ENCODE measurements around the gene TAC3.
A peak's percentile ranks its signal among the peaks of the same experiment; 100 is the strongest.
"Not testable (repeated sequence)": the region's sequence is repeated elsewhere in the genome, so short reads cannot be mapped to it uniquely, and the experiment has no call there.

TAC3 gene

GRCh38 chr12:57004651-57005050 is 11.7 kb downstream of the TAC3 start:
- DNase-seq (ENCODE audit: low spot score), result no peak

GRCh38 chr12:57003395-57003794 is 12.9 kb downstream of the TAC3 start:
- DNase-seq (ENCODE audit: low spot score), result no peak

- peak; percentile 82 for DNase-seq (ENCODE audit: low spot score)
Measured at GRCh38 chr12:57001448-57001906, 14.9 kb downstream of the TAC3 start.

- DNase-seq (ENCODE audit: low spot score), result no peak
Measured at GRCh38 chr12:57000393-57000792, 15.9 kb downstream of the TAC3 start.

- no peak for DNase-seq (ENCODE audit: low spot score)
Measured at GRCh38 chr12:56999456-56999855, 16.9 kb downstream of the TAC3 start.

- DNase-seq (ENCODE audit: low spot score), result no peak
Measured at GRCh38 chr12:56998981-56999380, 17.3 kb downstream of the TAC3 start.

GRCh38 chr12:56998316-56998715 is 18.0 kb downstream of the TAC3 start:
- DNase-seq (ENCODE audit: low spot score), result no peak

GRCh38 chr12:56996793-56997545 is 19.4 kb downstream of the TAC3 start:
- no peak for DNase-seq (ENCODE audit: low spot score)

- DNase-seq (ENCODE audit: low spot score), result no peak
Measured at GRCh38 chr12:56995930-56996496, 20.3 kb downstream of the TAC3 start.

- DNase-seq (ENCODE audit: low spot score), result no peak
Measured at GRCh38 chr12:56995201-56995929, 21.0 kb downstream of the TAC3 start.

GRCh38 chr12:56994231-56994746 is 22.0 kb downstream of the TAC3 start:
- DNase-seq (ENCODE audit: low spot score), result no peak

GRCh38 chr12:56993346-56993745 is 23.0 kb downstream of the TAC3 start:
- DNase-seq (ENCODE audit: low spot score), result no peak

GRCh38 chr12:56991319-56992246 is 24.7 kb downstream of the TAC3 start:
- DNase-seq (ENCODE audit: low spot score), result no peak

- no peak for DNase-seq (ENCODE audit: low spot score)
Measured at GRCh38 chr12:56990648-56991318, 25.5 kb downstream of the TAC3 start.

- DNase-seq (ENCODE audit: low spot score), result no peak
Measured at GRCh38 chr12:56989861-56990610, 26.3 kb downstream of the TAC3 start.

GRCh38 chr12:56988207-56988739 is 28.1 kb downstream of the TAC3 start:
- no peak for DNase-seq (ENCODE audit: low spot score)

- DNase-seq (ENCODE audit: low spot score), result peak; percentile 74
Measured at GRCh38 chr12:56987551-56988053, 28.7 kb downstream of the TAC3 start.

- DNase-seq (ENCODE audit: low spot score), result no peak
Measured at GRCh38 chr12:56987011-56987410, 29.3 kb downstream of the TAC3 start.

GRCh38 chr12:56985714-56986113 is 30.6 kb downstream of the TAC3 start:
- DNase-seq (ENCODE audit: low spot score), result not testable (repeated sequence)

- DNase-seq (ENCODE audit: low spot score), result no peak
Measured at GRCh38 chr12:56983386-56983785, 32.9 kb downstream of the TAC3 start.
